ENCODE data around the gene MAK. TPM values are rescaled to one million over a fixed set of nuclear protein-coding genes. Genes with fewer than 3 reads are reported as not detected.

MAK gene
- total and polyA plus RNA-seq, 2 of the 13 experiments (the other 11 are each of a cell fraction or from before 2014, with no cell fraction given) = 0.04 TPM; not detected in 1

- no peak for TF ChIP-seq NFYC (CRISPR knock-in tag; IDR thresholded peaks at IDR 0.05)
- TF ChIP-seq DPF2 (CRISPR knock-in tag; IDR thresholded peaks at IDR 0.05; ENCODE audit: borderline replicate concordance, low read depth) = no peak
- TF ChIP-seq ATRX (CRISPR knock-in tag; IDR thresholded peaks at IDR 0.05; ENCODE audit: borderline replicate concordance) = no peak
- TF ChIP-seq LCORL (IDR thresholded peaks at IDR 0.05) = no peak
- TF ChIP-seq LCORL (CRISPR knock-in tag; IDR thresholded peaks at IDR 0.05) = no peak
- no peak for TF ChIP-seq NFE2L2 (IDR thresholded peaks at IDR 0.05; ENCODE audit: low read length)
- TF ChIP-seq HNRNPL (IDR thresholded peaks at IDR 0.05; ENCODE audit: low read depth, low read length) = no peak
- TF ChIP-seq ZBTB40 (IDR thresholded peaks at IDR 0.05) = no peak
- TF ChIP-seq ZBTB40 (CRISPR knock-in tag; IDR thresholded peaks at IDR 0.05) = no peak
- TF ChIP-seq ARID3A (IDR thresholded peaks at IDR 0.05; ENCODE audit: low read depth, low read length) = peak; percentile 19; the same call in 1 of the 2 replicates
- no peak for TF ChIP-seq ZBTB34 (CRISPR knock-in tag; IDR thresholded peaks at IDR 0.05)
- TF ChIP-seq MBD4 (IDR thresholded peaks at IDR 0.05; ENCODE audit: borderline replicate concordance, low read length) = no peak
- no peak for TF ChIP-seq FOSL1 (CRISPR knock-in tag; IDR thresholded peaks at IDR 0.05; ENCODE audit: borderline replicate concordance)
- TF ChIP-seq, protein P1, sequence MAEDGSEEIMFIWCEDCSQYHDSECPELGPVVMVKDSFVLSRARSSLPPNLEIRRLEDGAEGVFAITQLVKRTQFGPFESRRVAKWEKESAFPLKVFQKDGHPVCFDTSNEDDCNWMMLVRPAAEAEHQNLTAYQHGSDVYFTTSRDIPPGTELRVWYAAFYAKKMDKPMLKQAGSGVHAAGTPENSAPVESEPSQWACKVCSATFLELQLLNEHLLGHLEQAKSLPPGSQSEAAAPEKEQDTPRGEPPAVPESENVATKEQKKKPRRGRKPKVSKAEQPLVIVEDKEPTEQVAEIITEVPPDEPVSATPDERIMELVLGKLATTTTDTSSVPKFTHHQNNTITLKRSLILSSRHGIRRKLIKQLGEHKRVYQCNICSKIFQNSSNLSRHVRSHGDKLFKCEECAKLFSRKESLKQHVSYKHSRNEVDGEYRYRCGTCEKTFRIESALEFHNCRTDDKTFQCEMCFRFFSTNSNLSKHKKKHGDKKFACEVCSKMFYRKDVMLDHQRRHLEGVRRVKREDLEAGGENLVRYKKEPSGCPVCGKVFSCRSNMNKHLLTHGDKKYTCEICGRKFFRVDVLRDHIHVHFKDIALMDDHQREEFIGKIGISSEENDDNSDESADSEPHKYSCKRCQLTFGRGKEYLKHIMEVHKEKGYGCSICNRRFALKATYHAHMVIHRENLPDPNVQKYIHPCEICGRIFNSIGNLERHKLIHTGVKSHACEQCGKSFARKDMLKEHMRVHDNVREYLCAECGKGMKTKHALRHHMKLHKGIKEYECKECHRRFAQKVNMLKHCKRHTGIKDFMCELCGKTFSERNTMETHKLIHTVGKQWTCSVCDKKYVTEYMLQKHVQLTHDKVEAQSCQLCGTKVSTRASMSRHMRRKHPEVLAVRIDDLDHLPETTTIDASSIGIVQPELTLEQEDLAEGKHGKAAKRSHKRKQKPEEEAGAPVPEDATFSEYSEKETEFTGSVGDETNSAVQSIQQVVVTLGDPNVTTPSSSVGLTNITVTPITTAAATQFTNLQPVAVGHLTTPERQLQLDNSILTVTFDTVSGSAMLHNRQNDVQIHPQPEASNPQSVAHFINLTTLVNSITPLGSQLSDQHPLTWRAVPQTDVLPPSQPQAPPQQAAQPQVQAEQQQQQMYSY (CRISPR knock-in tag; IDR thresholded peaks at IDR 0.05) = no peak
- TF ChIP-seq TAF1 (CRISPR knock-in tag; IDR thresholded peaks at IDR 0.05) = no peak
Observed at GRCh38 chr6:10801224-10801848, 37.0 kb downstream of the MAK start (continued).
